Left kidney (tissue), 2 donors: ENCODE results near the gene ATL1. TPM values are rescaled to one million over a fixed set of nuclear protein-coding genes. Genes with fewer than 3 reads are reported as not detected.
"Not testable (repeated sequence)": the region's sequence is repeated elsewhere in the genome, so short reads cannot be mapped to it uniquely, and the experiment has no call there.

Source experiments
- DNase-seq: peaks from one replicate; pipeline ENCODE4 v3.0.0-alpha.2; 2013
- polyA plus RNA-seq: library from polyadenylated mRNA; unstranded; fragments of 120-200 nt; gene quantifications from one replicate; pipeline ENCODE4 v1.2.1, GENCODE V29; 2013; ENCODE audit not compliant: insufficient read length

Gene ATL1
- polyA plus RNA-seq, 1 donor, result 8.4 TPM

GRCh38 chr14:50657753-50658152 is 97.8 kb downstream of the ATL1 start:
- no peak for DNase-seq

DNA sequence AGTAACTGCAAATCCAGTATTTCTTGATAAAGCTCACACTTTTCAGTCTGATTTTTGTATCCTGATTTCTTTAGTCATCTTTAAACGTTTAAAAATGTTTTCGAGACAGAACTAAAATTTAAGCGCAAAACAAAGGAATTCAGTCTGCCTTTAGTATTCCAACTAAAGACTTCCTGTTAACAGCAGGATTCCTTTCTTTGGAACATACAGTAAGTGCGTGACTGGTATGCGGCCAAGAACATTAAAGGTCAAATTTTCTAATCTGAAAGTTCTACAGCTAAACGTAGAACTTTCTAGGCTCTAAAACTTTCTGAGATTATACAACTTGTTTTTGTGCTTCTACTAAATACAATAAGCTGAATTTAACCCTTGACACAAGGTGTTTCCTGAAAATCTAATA is 98.3 kb downstream of the ATL1 start:
- peak; percentile 43 for DNase-seq

DNA sequence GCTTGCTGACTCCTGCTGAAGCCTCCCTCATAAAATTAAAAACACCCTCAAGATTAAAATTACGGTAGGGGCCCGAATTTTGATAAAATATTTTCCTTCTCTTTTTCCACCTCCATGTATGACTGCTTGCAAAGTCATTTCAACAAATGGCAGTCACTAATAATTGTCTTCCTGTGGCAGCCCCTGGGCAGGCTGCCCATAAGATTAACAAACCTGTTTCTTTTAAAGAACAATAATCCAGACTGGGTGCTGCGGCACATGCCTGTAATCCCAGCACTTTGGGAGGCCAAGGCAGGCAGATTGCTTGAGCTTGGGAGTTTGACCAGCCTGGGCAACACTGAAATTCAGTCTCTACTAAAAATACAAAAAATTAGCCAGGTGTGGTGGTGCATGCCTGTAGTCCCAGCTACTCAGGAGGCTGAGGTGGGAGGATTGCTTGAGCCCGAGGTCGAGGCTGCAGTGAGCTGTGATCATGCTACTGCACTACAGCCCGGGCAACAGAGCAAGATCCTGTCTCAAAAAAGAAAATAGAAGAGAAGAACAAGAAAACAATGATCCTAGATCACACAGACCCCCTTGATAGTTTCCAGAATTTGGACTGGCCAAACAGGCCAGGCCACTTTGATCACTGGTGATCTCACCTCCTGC is 99.5 kb downstream of the ATL1 start:
- no peak for DNase-seq

DNA sequence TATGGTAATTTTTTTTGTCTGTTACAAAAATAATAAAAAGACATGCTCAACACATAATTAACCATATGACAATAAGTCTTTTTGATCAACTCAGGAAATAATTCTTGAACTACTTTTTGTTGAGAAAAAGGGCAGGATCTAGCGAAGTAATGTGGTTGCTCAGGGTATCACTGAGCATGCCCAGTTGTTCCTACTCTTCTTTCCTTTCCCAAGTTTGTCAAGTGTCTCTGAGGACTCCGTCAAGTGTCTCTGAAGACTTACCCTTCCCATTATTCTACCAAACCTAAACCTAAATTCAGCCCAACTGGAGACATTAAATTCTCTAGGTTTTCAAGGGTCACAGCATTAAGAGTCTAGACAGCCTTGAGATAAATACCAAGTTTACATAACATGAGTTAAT is 104.6 kb downstream of the ATL1 start:
- not testable (repeated sequence) for DNase-seq

- DNase-seq, result not testable (repeated sequence)
These were observed 105.4 kb downstream of the ATL1 start for GRCh38 chr14:50665300-50665699.

DNA sequence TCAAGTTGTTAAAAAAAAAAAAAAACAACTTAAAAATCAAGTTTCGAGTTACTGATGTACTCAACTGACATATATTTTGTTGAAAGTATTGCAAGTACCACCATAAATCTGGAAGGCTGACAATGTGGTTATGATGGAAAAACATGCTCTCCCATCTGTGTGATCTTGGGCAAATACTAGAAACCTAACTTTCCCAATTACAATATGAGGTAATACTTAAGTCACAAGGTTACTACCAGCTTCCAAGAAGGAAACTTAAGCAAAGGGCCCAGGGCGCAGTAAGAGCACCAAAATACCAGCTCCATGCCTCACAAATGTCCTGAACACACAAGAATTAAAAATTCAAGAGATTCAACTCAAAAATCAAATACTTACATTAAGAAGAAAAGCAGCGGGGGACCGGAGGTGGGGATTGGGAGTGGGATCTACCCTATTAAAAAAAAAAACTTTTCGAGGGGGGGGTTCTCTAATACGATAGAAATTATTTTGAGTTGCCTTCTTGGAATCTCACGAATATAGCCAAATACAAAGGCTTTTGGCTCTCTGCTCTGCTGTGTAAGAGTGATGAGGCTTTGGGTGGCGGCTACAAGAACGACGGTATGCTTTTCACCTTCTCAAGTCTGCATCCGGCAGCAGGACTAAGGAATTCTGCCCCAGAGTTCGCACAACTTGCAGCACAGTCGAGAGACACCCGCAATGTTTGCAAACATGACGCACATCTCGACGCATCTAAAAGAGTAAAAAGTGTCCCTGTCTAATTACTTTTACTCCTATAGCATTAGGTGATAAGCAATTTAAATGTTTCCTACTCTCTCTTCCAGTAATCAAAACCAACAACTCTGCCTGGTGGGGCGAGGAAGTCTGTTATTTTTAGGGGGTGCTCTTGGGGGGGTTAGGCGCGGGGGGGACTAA is 107.1 kb downstream of the ATL1 start:
- peak; percentile 60 for DNase-seq

- DNase-seq, result no peak
These were observed 107.7 kb downstream of the ATL1 start for GRCh38 chr14:50667684-50667995.

DNA sequence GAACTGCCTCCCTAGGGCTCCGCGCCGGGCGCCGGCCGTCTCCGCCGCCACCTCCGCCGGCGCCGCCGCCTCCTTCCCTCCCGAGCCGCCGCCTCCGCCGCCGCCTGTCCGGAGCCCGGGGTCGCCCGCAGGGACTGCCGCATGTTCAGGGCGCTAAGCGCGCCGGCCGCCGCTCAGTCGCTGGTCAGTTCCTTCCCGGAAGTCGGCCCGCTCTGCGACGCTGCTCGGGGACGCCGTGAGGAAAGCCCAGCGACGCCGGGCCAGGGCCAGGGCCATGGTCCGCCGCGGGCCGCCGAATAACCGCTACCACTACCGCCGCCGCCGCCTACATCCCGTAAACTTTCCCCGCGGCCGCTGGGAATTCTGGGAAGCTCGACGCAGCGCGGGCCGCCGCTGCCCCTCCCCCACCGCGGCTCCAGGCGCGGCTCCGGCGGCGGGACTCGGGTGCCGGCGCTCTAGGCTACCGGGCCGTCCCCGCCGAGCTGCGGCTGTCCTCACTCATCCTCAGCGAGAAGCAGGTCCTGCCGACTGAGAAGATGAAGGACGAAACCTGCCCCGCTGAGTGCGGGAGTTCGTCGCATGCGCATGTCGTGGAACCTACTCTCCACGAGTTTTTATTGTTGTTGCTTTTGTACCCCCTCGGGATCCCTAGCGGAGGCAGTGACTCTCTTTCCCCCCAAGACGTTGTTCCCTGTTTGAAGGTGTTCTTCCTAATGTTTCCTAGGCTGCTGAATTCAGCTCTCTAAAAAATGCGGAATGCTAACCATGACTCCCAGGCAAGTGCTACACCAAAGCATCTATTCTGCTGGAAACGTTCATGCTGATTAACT is 108.3 kb downstream of the ATL1 start, which contains the start of gene SAV1:
TSS of gene SAV1 (minus strand) at position 311 of the 830 bp plus-strand sequence. CDS start 339 bp downstream, outside the sequence.
- peak; percentile 87 for DNase-seq

GRCh38 chr14:50668826-50669143 is 108.8 kb downstream of the ATL1 start:
- DNase-seq, result no peak

DNA sequence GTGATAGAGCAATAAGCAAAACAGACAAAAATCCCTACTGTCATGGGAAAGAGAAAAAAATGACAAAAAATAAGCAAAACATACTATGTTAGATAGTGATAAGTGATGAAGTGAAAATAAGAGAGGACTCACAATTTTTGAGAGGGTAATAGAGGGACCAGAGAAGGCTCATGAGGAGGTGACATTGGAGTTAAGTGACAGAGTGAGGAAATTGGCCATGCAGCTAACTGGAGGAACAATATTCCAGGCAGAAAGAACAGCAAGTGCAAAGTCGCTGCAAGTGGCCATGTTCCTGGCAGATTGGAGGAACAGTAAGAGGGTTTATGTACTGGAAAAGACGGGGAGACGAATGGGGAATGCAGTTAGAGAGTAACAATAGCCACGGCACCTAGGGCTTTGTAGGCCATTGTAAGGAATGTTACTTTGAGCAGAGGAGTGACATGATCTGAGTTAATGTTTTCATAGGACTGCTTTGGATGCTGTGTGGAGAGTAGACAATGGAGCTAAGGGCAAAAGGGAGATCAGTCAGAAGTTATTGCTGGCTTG is 109.6 kb downstream of the ATL1 start:
- DNase-seq, result peak; percentile 14

DNA sequence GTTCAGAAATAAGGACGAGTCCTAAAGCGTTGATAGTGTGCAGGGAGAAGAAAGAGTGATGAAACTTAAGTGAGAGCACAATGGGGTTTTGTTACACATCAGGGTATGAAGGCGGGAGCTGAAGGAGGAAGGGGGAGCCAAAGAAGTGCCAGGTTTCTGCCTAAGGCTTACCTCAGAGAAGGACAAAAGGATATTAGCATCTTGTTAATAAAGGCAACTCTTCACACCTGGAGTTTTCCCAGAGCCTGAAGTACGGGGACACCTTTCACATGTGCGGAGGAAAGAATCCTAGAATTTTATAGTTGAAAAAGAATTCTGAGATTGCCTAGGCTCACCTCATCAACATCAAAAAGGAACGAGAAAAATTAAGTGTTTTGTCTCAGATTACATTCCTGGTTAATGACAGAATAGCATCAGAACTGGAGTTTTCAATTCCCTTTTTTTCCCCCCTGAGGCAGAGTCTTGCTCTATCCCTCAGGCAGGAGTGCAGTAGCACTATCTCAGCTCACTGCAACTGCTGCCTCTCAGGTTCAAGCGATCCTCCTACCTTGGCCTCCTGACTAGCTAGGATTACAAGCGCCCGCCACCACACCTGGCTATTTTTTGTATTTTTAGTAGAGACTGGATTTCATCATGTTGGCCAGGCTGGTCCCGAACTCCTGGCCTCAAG is 110.4 kb downstream of the ATL1 start:
- no peak for DNase-seq

- DNase-seq, result no peak
These were observed 110.9 kb downstream of the ATL1 start for GRCh38 chr14:50670866-50671256.

DNA sequence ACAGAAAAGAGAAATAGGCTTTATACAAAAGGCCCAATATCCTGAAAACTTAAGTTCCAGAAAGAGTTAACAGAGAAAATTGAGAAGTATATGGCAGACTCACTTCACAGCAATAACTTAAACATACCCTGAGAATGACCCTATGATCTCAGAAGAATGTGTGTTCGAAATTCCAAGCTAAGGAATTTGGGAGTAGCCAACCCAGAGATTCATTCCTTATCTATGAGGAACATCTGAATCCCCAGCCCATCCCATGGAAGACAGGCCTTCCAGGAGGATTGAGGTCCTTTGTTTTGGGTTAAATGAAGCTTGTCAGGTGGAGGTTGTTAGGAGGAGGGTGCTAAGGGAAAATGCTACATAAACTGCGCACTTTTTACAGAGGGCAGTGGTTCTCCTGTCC is 115.7 kb downstream of the ATL1 start:
- DNase-seq, result no peak

GRCh38 chr14:50676814-50677516 is 117.0 kb downstream of the ATL1 start:
- DNase-seq, result no peak

DNA sequence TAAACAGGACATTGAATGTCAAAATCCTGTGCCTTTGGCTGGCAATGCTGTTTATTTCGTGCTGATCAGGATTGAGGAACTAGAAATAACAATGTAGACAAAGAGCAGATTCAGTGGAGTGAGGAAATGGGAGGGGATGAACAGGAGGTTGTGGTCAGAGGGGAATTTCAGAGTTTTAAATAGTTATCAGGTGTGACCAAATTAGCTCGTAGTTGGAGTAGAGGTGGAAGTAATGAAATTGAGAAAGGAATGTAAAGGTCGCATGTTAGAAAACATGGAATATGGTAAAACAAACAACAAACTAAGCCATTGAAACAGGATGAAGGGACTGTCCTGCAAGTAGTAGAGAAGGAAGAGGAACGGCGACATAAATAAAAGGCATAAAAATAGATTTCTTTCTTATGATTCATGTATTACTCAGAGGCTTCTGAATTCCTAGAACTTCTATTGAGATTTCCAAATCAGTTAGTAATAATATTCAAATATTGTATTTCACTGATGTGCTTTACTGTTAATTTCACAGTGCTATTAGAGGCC is 117.7 kb downstream of the ATL1 start:
- DNase-seq, result no peak

GRCh38 chr14:50678163-50678562 is 118.2 kb downstream of the ATL1 start:
- no peak for DNase-seq

DNA sequence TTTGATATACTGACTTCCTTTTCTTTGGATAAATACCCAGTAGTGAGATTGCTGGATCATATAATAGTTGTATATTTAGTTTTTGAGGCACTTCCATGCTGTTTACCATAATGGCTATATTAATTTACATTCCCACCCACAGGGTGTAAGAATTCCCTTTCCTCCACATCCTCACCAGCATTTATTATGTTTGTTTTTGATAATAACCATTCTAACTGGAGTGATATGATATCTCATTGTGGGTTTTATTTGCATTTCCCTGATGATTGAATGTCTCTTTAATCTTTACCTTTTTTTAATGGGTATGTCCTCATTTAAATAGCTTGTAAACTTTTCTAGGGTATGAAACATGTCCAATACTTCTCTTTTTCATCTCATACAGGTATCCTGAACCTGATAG is 119.7 kb downstream of the ATL1 start:
- DNase-seq, result no peak
